SK-N-SH (cell line): ENCODE data around the gene FAM89B. TPM values are rescaled to one million over a fixed set of nuclear protein-coding genes. Genes with fewer than 3 reads are reported as not detected.

Experiments
- CTCF ChIA-PET: fragments of 300-600, 350-600 bp; formaldehyde crosslinking; extraction: SDS; loops from one replicate; lab custom pipeline; 2021; lab: Yijun Ruan, JAX
- POLR2A ChIA-PET: fragments of 350-600 bp; sonication (Branson Sonifier 250); formaldehyde crosslinking; extraction: SDS; loops from one replicate; lab custom pipeline; 2020; ENCODE audit warnings: antibody characterized with exemption, inconsistent platforms; lab: Yijun Ruan, JAX
- DNase-seq: peaks from one replicate; pipeline ENCODE4 v3.0.0; 2012
- H2AFZ ChIP-seq: fragments of 200-600 bp; sonication (generic); 2 replicates; pipeline ENCODE4 v1.8.1; 2016; ENCODE audit warnings: antibody characterized with exemption, mild to moderate bottlenecking, low read depth
- H3F3A ChIP-seq: fragments of 200-600 bp; sonication (generic); replicated peaks from 2 replicates; pipeline ENCODE3; 2016; ENCODE audit warnings: antibody characterized with exemption, mild to moderate bottlenecking; ENCODE audit not compliant: insufficient read depth
- H3K27ac ChIP-seq, 2 experiments: fragments of 200-500 bp in 1 of 2; fragments of 200-600 bp in 1 of 2; sonication (Bioruptor generic) in 1 of 2; sonication (generic), shearing (Covaris generic) in 1 of 2; 2 replicates each; pipeline versions ENCODE4 v1.5.1 to v1.6.1; 2014 to 2016; ENCODE audit warnings: low read depth in 2 of 2, inconsistent platforms in 1 of 2, low read length in 1 of 2, mild to moderate bottlenecking in 1 of 2, mixed read lengths in 1 of 2
- H3K27me3 ChIP-seq: fragments of 200-600 bp; sonication (generic), shearing (Covaris generic); 2 replicates; pipeline ENCODE4 v1.6.1; 2016; ENCODE audit warnings: mixed run types; ENCODE audit not compliant: insufficient read depth
- H3K36me3 ChIP-seq, 2 experiments: fragments of 200-500 bp in 1 of 2; fragments of 200-600 bp in 1 of 2; sonication (Bioruptor generic) in 1 of 2; sonication (generic) in 1 of 2; replicated peaks in 1 of 2; 2 replicates each; pipeline versions ENCODE3 to v1.5.1; 2014 to 2016; ENCODE audit warnings: low read length in 1 of 2, mild to moderate bottlenecking in 1 of 2; ENCODE audit not compliant: insufficient read depth in 2 of 2, control insufficient read depth in 1 of 2
- H3K4me1 ChIP-seq, 2 experiments: fragments of 200-500 bp in 1 of 2; fragments of 200-600 bp in 1 of 2; sonication (Bioruptor generic) in 1 of 2; sonication (generic), shearing (Covaris generic) in 1 of 2; 2 replicates each; pipeline versions ENCODE4 v1.5.1 to v1.6.1; 2014 to 2016; ENCODE audit warnings: low read depth in 1 of 2, low read length in 1 of 2, mixed run types in 1 of 2; ENCODE audit not compliant: insufficient read depth in 2 of 2, control insufficient read depth in 1 of 2
- H3K4me2 ChIP-seq: fragments of 200-600 bp; sonication (generic), shearing (Covaris generic); 2 replicates; pipeline ENCODE4 v1.6.1; 2017; ENCODE audit warnings: mixed run types
- H3K4me3 ChIP-seq, 2 experiments: fragments of 200-500 bp in 1 of 2; fragments of 200-600 bp in 1 of 2; sonication (Bioruptor generic) in 1 of 2; sonication (generic), shearing (Covaris generic) in 1 of 2; 2 replicates each; pipeline versions ENCODE4 v1.5.1 to v1.8.1; 2014 to 2016; ENCODE audit warnings: low read depth in 2 of 2, inconsistent platforms in 1 of 2, low read length in 1 of 2, mild to moderate bottlenecking in 1 of 2, mixed read lengths in 1 of 2, moderate library complexity in 1 of 2
- H3K79me2 ChIP-seq: fragments of 200-600 bp; sonication (generic); 2 replicates; pipeline ENCODE4 v1.8.1; 2017; ENCODE audit warnings: mild to moderate bottlenecking; ENCODE audit not compliant: insufficient read depth
- H3K9ac ChIP-seq: fragments of 200-600 bp; sonication (generic); 2 replicates; pipeline ENCODE4 v1.6.1; 2017; ENCODE audit warnings: mixed run types
- H3K9me2 ChIP-seq: fragments of 200-600 bp; sonication (generic); 2 replicates; pipeline ENCODE4 v1.6.1; 2017; ENCODE audit warnings: mixed run types
- H3K9me3 ChIP-seq: fragments of 200-600 bp; sonication (generic); 2 replicates; pipeline ENCODE4 v1.6.1; 2017; ENCODE audit warnings: mixed run types, mild to moderate bottlenecking, moderate library complexity
- H4K20me1 ChIP-seq: fragments of 200-600 bp; sonication (generic); 2 replicates; pipeline ENCODE4 v1.6.1; 2017; ENCODE audit warnings: mild to moderate bottlenecking, mixed run types; ENCODE audit not compliant: insufficient read depth
- ELF1 ChIP-seq: IDR thresholded peaks from 2 replicates; pipeline ENCODE4 v1.4.0; 2012
- EP300 ChIP-seq, 2 experiments: IDR thresholded peaks; 2 replicates each; pipeline versions ENCODE4 v1.4.0 to v1.6.1; 2012; ENCODE audit warnings: borderline replicate concordance in 1 of 2, low read depth in 1 of 2, low read length in 1 of 2
- EZH2phosphoT487 ChIP-seq: fragments of 200-600 bp; sonication (generic); IDR thresholded peaks from 2 replicates; pipeline ENCODE4 v1.6.1; 2017; ENCODE audit warnings: low read depth, mixed run types, mild to moderate bottlenecking, antibody characterized with exemption, moderate library complexity, borderline replicate concordance
- GABPA ChIP-seq: IDR thresholded peaks from 2 replicates; pipeline ENCODE4 v1.4.0; 2012; ENCODE audit warnings: low read depth, mild to moderate bottlenecking
- JUND ChIP-seq: IDR thresholded peaks from 2 replicates; pipeline ENCODE4 v1.4.0; 2012
- MEF2A ChIP-seq: IDR thresholded peaks from 2 replicates; pipeline ENCODE4 v1.4.0; 2012; ENCODE audit warnings: low read depth, borderline replicate concordance
- PBX3 ChIP-seq: IDR thresholded peaks from 2 replicates; pipeline ENCODE4; 2012
- RCOR1 ChIP-seq: fragments of 150-350 bp; IDR thresholded peaks from 2 replicates; pipeline ENCODE4 v1.6.1; 2017; ENCODE audit warnings: antibody characterized with exemption, low read length
- RFX5 ChIP-seq: IDR thresholded peaks from 2 replicates; pipeline ENCODE4 v1.6.1; 2012; ENCODE audit warnings: mild to moderate bottlenecking, improper control_type of control experiment, low read length
- RXRA ChIP-seq: IDR thresholded peaks from 2 replicates; pipeline ENCODE4 v1.4.0; 2012; ENCODE audit warnings: low read depth, mild to moderate bottlenecking, borderline replicate concordance
- SMC3 ChIP-seq: IDR thresholded peaks from 2 replicates; pipeline ENCODE4 v1.6.1; 2012; ENCODE audit warnings: low read depth, low read length, improper control_type of control experiment
- TEAD4 ChIP-seq: IDR thresholded peaks from 2 replicates; pipeline ENCODE4 v1.4.0; 2012; ENCODE audit warnings: mild to moderate bottlenecking, borderline replicate concordance; ENCODE audit not compliant: insufficient read depth
- YY1 ChIP-seq: IDR thresholded peaks from 2 replicates; pipeline ENCODE4 v1.4.0; 2012; ENCODE audit warnings: low read depth, mild to moderate bottlenecking
- WGBS: methylation state at CpG from one replicate; pipeline ENCODE4 v1.1.6; 2017; ENCODE audit warnings: low lambda C conversion rate; 5-methylcytosine and 5-hydroxymethylcytosine counted together
- polyA plus RNA-seq, 3 experiments: library from polyadenylated mRNA; depleted of rRNA; stranded (reverse); fragments of >200 nt; gene quantifications; 2 replicates each; pipeline ENCODE4 v1.2.3, GENCODE V29; 2012
- TF ChIP-seq, protein P1 (sequence below): IDR thresholded peaks from 2 replicates; pipeline ENCODE4 v1.4.0; 2012; ENCODE audit warnings: low read depth
- TF ChIP-seq, protein P2 (sequence below): fragments of 200-600 bp; sonication (generic); IDR thresholded peaks from 2 replicates; pipeline ENCODE4 v1.6.1; 2017; ENCODE audit warnings: antibody characterized with exemption, mild to moderate bottlenecking, moderate library complexity
- TF ChIP-seq, protein P3 (sequence below): fragments of 150-350 bp; IDR thresholded peaks from 2 replicates; pipeline ENCODE4 v1.6.1; 2016; ENCODE audit warnings: mild to moderate bottlenecking, low read depth, low read length

FAM89B gene
- polyA plus RNA-seq, 1 of the 3 experiments (the other 2 are of a cell fraction), result 65.3 TPM

DNA sequence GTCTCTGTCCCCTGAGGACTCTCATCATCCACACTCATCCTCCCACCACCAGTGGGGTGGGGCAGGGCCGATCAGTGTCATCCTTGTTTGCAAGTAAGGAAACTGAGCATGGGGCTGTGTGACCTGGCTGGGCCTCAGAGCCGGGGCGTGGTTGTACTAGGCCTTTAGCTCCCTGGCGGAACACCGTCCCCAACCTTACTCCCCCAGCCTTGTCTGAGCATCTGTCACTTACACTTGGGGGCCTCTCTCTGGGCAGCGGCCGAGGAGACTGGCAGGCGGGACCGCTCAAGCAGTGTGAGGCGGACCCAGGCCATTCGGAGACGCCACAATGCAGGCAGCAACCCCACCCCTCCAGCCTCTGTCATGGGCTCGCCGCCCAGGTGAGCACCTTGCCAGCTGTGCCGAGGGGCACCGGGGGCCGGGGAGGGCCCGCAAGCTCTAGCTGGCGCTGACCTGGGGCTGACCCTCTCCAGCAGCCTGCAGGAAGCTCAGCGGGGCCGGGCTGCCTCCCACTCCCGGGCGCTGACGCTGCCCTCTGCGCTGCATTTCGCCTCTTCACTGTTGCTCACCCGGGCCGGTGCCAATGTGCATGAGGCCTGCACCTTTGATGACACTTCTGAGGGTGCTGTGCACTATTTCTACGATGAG is 47.1 kb downstream of the FAM89B start:
- no peak overlapping the region for H3K4me3 ChIP-seq
- POLR2A ChIA-PET, result no interaction called here
- H3K9me3 ChIP-seq, result no peaks in the 10 kb centered on the region
- peaks cover 12 to 70% of the 10 kb centered on the region in 2 experiments for H3K36me3 ChIP-seq
- no peaks in the 10 kb centered on the region for H3K27me3 ChIP-seq
- H2AFZ ChIP-seq, result no peak overlapping the region
- CTCF ChIA-PET, result interaction anchor here (4.9 kb wide), 1 partner anchor 17 kb away, joined by 18 read pairs; the partner anchor contains the start of gene SIPA1
- no peaks in the 10 kb centered on the region for H3K9me2 ChIP-seq
- no peak overlapping the region for H3K9ac ChIP-seq
- DNase-seq, result no peak
- 97% methylated on average over 20 of the region's 29 CpGs for WGBS
- peaks cover 0 to 13% of the 10 kb centered on the region in 2 experiments; a peak in 1 of 4 replicates for H3K4me1 ChIP-seq
- peaks cover 23% of the 10 kb centered on the region for H4K20me1 ChIP-seq
- peaks cover 4% of the 10 kb centered on the region for H3F3A ChIP-seq
- H3K79me2 ChIP-seq, result peaks cover 61% of the 10 kb centered on the region
- no peak overlapping the region for H3K4me2 ChIP-seq
- no peak for TF ChIP-seq SMC3
- TF ChIP-seq PBX3, result no peak
- TF ChIP-seq EP300 (IDR thresholded peaks at IDR 0.05; ENCODE audit: borderline replicate concordance in 1 of 2, low read depth in 1 of 2, low read length in 1 of 2), result no peak
- H3K27ac ChIP-seq, result no peak overlapping the region

DNA sequence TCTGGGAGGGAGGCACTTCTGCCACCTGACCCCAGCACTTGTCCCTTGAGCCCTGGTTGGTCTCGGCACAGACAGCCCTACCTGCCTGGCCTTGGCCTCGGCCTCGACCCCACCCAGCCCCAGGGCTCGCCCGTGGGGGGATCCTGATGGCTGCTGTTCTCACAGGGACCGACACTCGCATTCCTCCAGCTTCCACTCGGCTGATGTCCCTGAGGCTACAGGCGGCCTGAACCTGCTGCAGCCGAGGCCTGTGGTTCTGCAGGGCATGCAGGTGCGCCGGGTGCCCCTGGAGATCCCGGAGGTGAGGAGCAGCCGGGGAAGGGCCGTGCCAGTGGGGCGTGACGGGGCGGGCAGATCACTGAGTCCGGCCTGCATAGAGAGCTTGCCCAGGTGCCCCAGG is 48.3 kb downstream of the FAM89B start:
- CTCF ChIA-PET, result interaction anchor here (1.0 to 4.9 kb wide), 2 partner anchors 16 to 28 kb away, joined by 3 to 18 read pairs; partner anchors contain the start of gene SIPA1
- H2AFZ ChIP-seq, result no peak overlapping the region
- H3K4me3 ChIP-seq, result no peak overlapping the region
- H3K36me3 ChIP-seq, result peaks cover 16 to 79% of the 10 kb centered on the region in 2 experiments
- H3K27ac ChIP-seq, result no peak overlapping the region
- WGBS, result 91% methylated on average over 7 of the region's 19 CpGs
- POLR2A ChIA-PET, result no interaction called here
- H3K9me3 ChIP-seq, result no peaks in the 10 kb centered on the region
- H3K27me3 ChIP-seq, result no peaks in the 10 kb centered on the region
- H4K20me1 ChIP-seq, result peaks cover 23% of the 10 kb centered on the region
- H3K4me2 ChIP-seq, result no peak overlapping the region
- H3K79me2 ChIP-seq, result peaks cover 55% of the 10 kb centered on the region
- no peak overlapping the region for H3K9ac ChIP-seq
- DNase-seq, result no peak
- H3K9me2 ChIP-seq, result no peaks in the 10 kb centered on the region
- TF ChIP-seq RFX5 (no peak), RCOR1 (no peak), EZH2phosphoT487 (no peak)
- H3F3A ChIP-seq, result peaks cover 4% of the 10 kb centered on the region
- H3K4me1 ChIP-seq, result peaks cover 0 to 13% of the 10 kb centered on the region in 2 experiments; a peak in 1 of 4 replicates

DNA sequence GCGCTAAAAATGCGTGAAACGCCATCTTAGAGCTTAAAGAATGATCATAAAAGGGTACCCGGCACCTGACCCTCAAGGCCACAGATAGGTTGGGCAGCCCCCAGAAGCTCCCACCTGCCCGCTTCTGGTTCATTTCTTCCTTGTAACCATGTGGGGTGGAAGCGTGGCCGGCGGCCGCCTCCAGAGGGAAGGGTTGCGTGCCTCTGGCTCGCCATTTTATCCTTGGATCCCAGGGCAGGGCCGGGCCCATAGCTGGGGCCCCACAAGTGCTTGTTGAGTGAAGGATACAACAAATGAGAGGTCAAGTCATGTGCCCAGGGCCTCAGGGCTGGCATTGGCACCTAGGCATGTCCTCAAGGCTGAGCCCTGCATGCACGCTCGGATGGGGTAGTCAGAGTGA is 49.1 kb downstream of the FAM89B start:
- Histone ChIP-seq H3K9ac (no peak overlapping the region), H3K27me3 (no peaks in the 10 kb centered on the region), H3K9me3 (no peaks in the 10 kb centered on the region), H3F3A (peaks cover 4% of the 10 kb centered on the region), H3K9me2 (no peaks in the 10 kb centered on the region), H4K20me1 (peaks cover 21% of the 10 kb centered on the region), H2AFZ (no peak overlapping the region), H3K4me2 (no peak overlapping the region), H3K79me2 (peaks cover 50% of the 10 kb centered on the region), H3K36me3 (peaks cover 16 to 85% of the 10 kb centered on the region in 2 experiments), H3K27ac (no peak overlapping the region), H3K4me3 (no peak overlapping the region), H3K4me1 (peaks cover 0 to 11% of the 10 kb centered on the region in 2 experiments; a peak in 1 of 4 replicates)
- CTCF ChIA-PET, result interaction anchor here (0.6 to 1.0 kb wide), 2 partner anchors 17 to 80 kb away, joined by 3 read pairs; partner anchors contain the start of gene SIPA1
- TF ChIP-seq YY1 (no peak), JUND (no peak), TEAD4 (no peak), GABPA (no peak), ELF1 (no peak), MEF2A (no peak), RXRA (no peak)
- TF ChIP-seq, protein P1, sequence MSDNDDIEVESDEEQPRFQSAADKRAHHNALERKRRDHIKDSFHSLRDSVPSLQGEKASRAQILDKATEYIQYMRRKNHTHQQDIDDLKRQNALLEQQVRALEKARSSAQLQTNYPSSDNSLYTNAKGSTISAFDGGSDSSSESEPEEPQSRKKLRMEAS, result no peak
- TF ChIP-seq, protein P2, sequence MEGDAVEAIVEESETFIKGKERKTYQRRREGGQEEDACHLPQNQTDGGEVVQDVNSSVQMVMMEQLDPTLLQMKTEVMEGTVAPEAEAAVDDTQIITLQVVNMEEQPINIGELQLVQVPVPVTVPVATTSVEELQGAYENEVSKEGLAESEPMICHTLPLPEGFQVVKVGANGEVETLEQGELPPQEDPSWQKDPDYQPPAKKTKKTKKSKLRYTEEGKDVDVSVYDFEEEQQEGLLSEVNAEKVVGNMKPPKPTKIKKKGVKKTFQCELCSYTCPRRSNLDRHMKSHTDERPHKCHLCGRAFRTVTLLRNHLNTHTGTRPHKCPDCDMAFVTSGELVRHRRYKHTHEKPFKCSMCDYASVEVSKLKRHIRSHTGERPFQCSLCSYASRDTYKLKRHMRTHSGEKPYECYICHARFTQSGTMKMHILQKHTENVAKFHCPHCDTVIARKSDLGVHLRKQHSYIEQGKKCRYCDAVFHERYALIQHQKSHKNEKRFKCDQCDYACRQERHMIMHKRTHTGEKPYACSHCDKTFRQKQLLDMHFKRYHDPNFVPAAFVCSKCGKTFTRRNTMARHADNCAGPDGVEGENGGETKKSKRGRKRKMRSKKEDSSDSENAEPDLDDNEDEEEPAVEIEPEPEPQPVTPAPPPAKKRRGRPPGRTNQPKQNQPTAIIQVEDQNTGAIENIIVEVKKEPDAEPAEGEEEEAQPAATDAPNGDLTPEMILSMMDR, result no peak
- TF ChIP-seq, protein P3, sequence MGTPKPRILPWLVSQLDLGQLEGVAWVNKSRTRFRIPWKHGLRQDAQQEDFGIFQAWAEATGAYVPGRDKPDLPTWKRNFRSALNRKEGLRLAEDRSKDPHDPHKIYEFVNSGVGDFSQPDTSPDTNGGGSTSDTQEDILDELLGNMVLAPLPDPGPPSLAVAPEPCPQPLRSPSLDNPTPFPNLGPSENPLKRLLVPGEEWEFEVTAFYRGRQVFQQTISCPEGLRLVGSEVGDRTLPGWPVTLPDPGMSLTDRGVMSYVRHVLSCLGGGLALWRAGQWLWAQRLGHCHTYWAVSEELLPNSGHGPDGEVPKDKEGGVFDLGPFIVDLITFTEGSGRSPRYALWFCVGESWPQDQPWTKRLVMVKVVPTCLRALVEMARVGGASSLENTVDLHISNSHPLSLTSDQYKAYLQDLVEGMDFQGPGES, result no peak
- POLR2A ChIA-PET, result no interaction called here
- DNase-seq, result no peak
- 99% methylated on average over 14 of the region's 14 CpGs for WGBS
